Spinal cord (tissue), 10 donors: ENCODE measurements around the gene CDC123. TPM values are rescaled to one million over a fixed set of nuclear protein-coding genes. Genes with fewer than 3 reads are reported as not detected.
"Not testable (repeated sequence)": the region's sequence is repeated elsewhere in the genome, so short reads cannot be mapped to it uniquely, and the experiment has no call there.

Experiments
- DNase-seq, 6 donors: peaks; one replicate each; pipeline versions ENCODE4 v3.0.0 to v3.0.0-alpha.2; 2013 to 2015; ENCODE audit warnings: low spot score in 6 of 6, low read depth in 4 of 6
- H3K27ac ChIP-seq: one replicate; pipeline ENCODE4 v1.5.1; 2013; ENCODE audit warnings: low read depth, low read length, control low read depth
- H3K27me3 ChIP-seq: one replicate; pipeline ENCODE4 v1.6.1; 2013; ENCODE audit warnings: low read length; ENCODE audit not compliant: control insufficient read depth, insufficient read depth
- H3K36me3 ChIP-seq: one replicate; pipeline ENCODE4 v1.6.1; 2013; ENCODE audit warnings: low read length; ENCODE audit not compliant: control insufficient read depth, insufficient read depth
- H3K4me1 ChIP-seq: one replicate; pipeline ENCODE4 v1.6.1; 2013; ENCODE audit warnings: low read length; ENCODE audit not compliant: control insufficient read depth, insufficient read depth
- H3K4me3 ChIP-seq: one replicate; pipeline ENCODE4 v1.5.1; 2013; ENCODE audit warnings: low read depth, low read length, control low read depth
- H3K9me3 ChIP-seq: one replicate; pipeline ENCODE4 v1.6.1; 2013; ENCODE audit warnings: low read length; ENCODE audit not compliant: control insufficient read depth, insufficient read depth
- WGBS: methylation state at CpG from one replicate; pipeline ENCODE4 v1.1.5; 2013; ENCODE audit warnings: missing lambda C conversion rate; ENCODE audit not compliant: insufficient coverage; 5-methylcytosine and 5-hydroxymethylcytosine counted together
- polyA plus RNA-seq, 2 donors: library from polyadenylated mRNA; unstranded; fragments of 120-200 nt; gene quantifications; one replicate each; pipeline ENCODE4 v1.2.1, GENCODE V29; 2013; ENCODE audit not compliant: insufficient read length in 2 of 2
- total RNA-seq, 2 donors: library from RNA; depleted of rRNA in 1 of 2; stranded (reverse); fragments of 120-200 nt in 1 of 2; fragments of >200 nt in 1 of 2; gene quantifications; one replicate each; pipeline versions ENCODE4 v1.2.3 to v1.2.4, GENCODE V29; 2013 to 2014
- donor health status: healthy.

Gene CDC123
- total and polyA plus RNA-seq, 4 donors, result 86.2 to 136 (median 109) TPM

DNA sequence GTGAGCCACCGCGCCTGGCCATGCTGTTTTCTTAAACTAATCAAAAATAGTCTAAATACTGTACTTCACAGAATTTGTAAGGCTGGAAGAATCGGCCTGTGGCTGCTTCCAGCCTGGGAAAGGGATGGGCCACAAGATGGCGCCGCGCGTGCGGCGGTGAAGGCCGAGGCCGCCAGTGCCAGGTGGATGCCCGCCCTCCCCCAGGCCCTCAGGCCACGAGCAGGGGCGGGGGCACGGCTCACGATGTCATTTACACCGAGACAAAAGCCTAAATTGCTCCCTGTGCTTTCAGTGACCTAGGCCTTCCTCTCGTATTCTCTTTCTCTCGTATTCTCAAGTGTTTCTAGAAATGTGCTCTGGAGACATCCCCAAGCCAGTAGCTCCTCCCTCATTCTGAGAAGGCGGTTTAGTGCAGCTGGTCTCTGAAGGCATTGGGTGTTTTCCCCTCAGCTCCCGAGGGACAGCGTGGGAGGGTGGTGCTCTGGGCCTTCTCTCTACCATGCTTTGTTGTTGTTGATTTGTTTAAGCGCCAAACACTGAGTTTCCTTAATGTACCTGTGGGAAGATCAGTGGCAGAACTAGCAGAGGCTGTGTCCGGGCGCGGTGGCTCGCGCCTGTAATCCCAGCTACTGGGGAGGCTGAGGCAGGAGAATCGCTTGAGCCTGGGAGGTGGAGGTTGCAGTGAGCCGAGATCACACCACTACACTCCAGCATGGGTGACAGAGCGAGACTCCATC lies 68.4 kb downstream of the CDC123 start:
- Histone ChIP-seq H3K9me3 (no peaks in the 10 kb centered on the region), H3K4me1 (peaks cover 8% of the 10 kb centered on the region), H3K4me3 (peak overlapping the region; percentile 37), H3K27me3 (no peaks in the 10 kb centered on the region), H3K36me3 (no peaks in the 10 kb centered on the region), H3K27ac (no peak overlapping the region)
- DNase-seq, result peak; percentile 50 to 93 (median 68)
- WGBS, result 6% methylated on average over 18 of the region's 31 CpGs

- Histone ChIP-seq H3K4me3 (no peak overlapping the region), H3K27ac (no peak overlapping the region), H3K27me3 (no peaks in the 10 kb centered on the region), H3K36me3 (no peaks in the 10 kb centered on the region), H3K9me3 (no peaks in the 10 kb centered on the region), H3K4me1 (peaks cover 5% of the 10 kb centered on the region)
- DNase-seq, result no peak
- 83% methylated on average over 1 of the region's 2 CpGs for WGBS
Observed at GRCh38 chr10:12269056-12269455, 73.1 kb downstream of the CDC123 start.

- no peak overlapping the region for H3K27ac ChIP-seq
- no peaks in the 10 kb centered on the region for H3K27me3 ChIP-seq
- H3K36me3 ChIP-seq, result no peaks in the 10 kb centered on the region
- DNase-seq, result no peak
- no peaks in the 10 kb centered on the region for H3K9me3 ChIP-seq
- H3K4me1 ChIP-seq, result no peaks in the 10 kb centered on the region
- H3K4me3 ChIP-seq, result no peak overlapping the region
- WGBS, result 100% methylated on average over 1 of the region's 8 CpGs
Observed at GRCh38 chr10:12271210-12271540, 75.2 kb downstream of the CDC123 start.

- H3K9me3 ChIP-seq, H3K4me3 ChIP-seq, H3K4me1 ChIP-seq, DNase-seq, H3K36me3 ChIP-seq, H3K27me3 ChIP-seq, H3K27ac ChIP-seq: not testable (repeated sequence)
- WGBS, result 100% methylated on average over 3 of the region's 7 CpGs
Observed at GRCh38 chr10:12277862-12278261, 81.9 kb downstream of the CDC123 start.

- WGBS, result 94% methylated on average over 3 of the region's 11 CpGs
- no peaks in the 10 kb centered on the region for H3K27me3 ChIP-seq
- no peak for DNase-seq
Observed at GRCh38 chr10:12279281-12279680, 83.3 kb downstream of the CDC123 start.

DNA sequence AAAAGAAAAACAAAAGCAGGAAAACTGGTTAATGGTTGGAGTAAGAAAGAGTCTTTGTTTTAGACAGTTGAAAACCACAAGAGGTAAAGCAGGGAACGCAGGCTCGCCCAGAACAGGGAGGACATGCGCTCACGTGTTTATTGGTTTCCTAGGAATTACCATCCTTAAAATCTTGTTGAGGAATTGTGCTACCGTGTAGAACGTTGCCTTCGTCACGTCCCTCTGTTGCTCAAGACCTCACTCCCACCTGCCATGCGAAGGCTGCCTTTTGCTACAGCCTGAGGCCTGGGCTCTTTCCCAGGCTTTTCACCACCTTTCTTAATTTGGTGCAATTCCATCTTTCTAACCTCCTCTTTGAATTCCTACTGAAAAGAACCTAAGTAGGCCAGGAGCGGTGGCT lies 91.8 kb downstream of the CDC123 start:
- H3K27me3 ChIP-seq, result no peaks in the 10 kb centered on the region
- 96% methylated on average over 9 of the region's 10 CpGs for WGBS
- H3K27ac ChIP-seq, result no peak overlapping the region
- H3K4me1 ChIP-seq, result no peaks in the 10 kb centered on the region
- no peaks in the 10 kb centered on the region for H3K9me3 ChIP-seq
- no peaks in the 10 kb centered on the region for H3K36me3 ChIP-seq
- H3K4me3 ChIP-seq, result no peak overlapping the region
- no peak for DNase-seq

More at GRCh38 chr10:12279281-12279680, 83.3 kb downstream of the CDC123 start:
- H3K27ac ChIP-seq, result no peak overlapping the region
- H3K4me3 ChIP-seq, result no peak overlapping the region
- no peaks in the 10 kb centered on the region for H3K9me3 ChIP-seq
- H3K4me1 ChIP-seq, result no peaks in the 10 kb centered on the region
- no peaks in the 10 kb centered on the region for H3K36me3 ChIP-seq

DNA sequence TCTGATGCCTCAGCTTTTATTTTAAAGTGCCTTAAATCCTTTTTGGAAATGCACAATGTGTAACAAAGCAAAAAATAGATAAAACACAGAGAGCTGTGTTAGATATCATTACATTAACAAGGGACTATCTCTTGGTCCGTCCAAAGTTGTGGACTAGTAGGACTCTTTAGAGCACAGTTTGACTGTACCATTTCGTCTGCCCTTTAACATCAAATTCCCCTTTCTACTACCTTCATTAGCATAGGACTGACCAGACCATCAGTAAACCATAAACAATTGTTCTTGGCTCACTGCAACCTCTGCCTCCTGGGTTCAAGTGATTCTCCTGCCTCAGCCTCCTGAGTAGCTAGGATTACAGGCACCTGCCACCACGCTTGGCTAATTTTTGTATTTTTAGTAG lies 101.8 kb downstream of the CDC123 start:
- H3K36me3 ChIP-seq, H3K4me1 ChIP-seq, DNase-seq, H3K4me3 ChIP-seq, H3K27ac ChIP-seq, H3K9me3 ChIP-seq, H3K27me3 ChIP-seq: not testable (repeated sequence)
- 78% methylated on average over 2 of the region's 3 CpGs for WGBS

GRCh38 chr10:12299222-12299965 lies 103.4 kb downstream of the CDC123 start:
- H3K4me3 ChIP-seq, result no peak overlapping the region
- peak; percentile 17 to 88 (median 56) for DNase-seq
- H3K27ac ChIP-seq, result no peak overlapping the region
- H3K9me3 ChIP-seq, result no peaks in the 10 kb centered on the region
- no peaks in the 10 kb centered on the region for H3K36me3 ChIP-seq
- no peaks in the 10 kb centered on the region for H3K4me1 ChIP-seq
- 78% methylated on average over 3 of the region's 14 CpGs for WGBS
- H3K27me3 ChIP-seq, result no peaks in the 10 kb centered on the region
